ENCODE measurements around the gene FAM177A1.

GRCh38 chr14:34997762-34998161, 48.3 kb upstream of the FAM177A1 start:
- TF ChIP-seq CTCF (IDR thresholded peaks at IDR 0.05) (no peak), POLR2AphosphoS5 (IDR thresholded peaks at IDR 0.05; ENCODE audit: low read depth, low read length) (no peak), REST (IDR thresholded peaks at IDR 0.05; ENCODE audit: insufficient read depth in 1 of 2, low read depth in 2 of 2, low read length in 1 of 2) (no peak)
